HUES6 (cell line): ENCODE results near the gene RADIL.

Experiments used
- H3K27ac ChIP-seq: 2 replicates; pipeline ENCODE4 v1.7.0; 2013; ENCODE audit warnings: low read depth, mild to moderate bottlenecking, low read length, inconsistent platforms
- H3K27me3 ChIP-seq: 2 replicates; pipeline ENCODE4 v1.6.1; 2013; ENCODE audit warnings: low read length; ENCODE audit not compliant: control insufficient read depth, insufficient read depth
- H3K36me3 ChIP-seq: 2 replicates; pipeline ENCODE4 v1.6.1; 2013; ENCODE audit warnings: low read length; ENCODE audit not compliant: control insufficient read depth, insufficient read depth
- H3K4me1 ChIP-seq: 2 replicates; pipeline ENCODE4 v1.6.1; 2013; ENCODE audit warnings: low read length; ENCODE audit not compliant: control insufficient read depth, insufficient read depth
- H3K4me3 ChIP-seq: 2 replicates; pipeline ENCODE4 v1.5.1; 2013; ENCODE audit warnings: low read depth, low read length
- H3K9ac ChIP-seq: one replicate; pipeline ENCODE4 v1.6.1; 2013; ENCODE audit warnings: mild to moderate bottlenecking, low read length
- H3K9me3 ChIP-seq: 2 replicates; pipeline ENCODE4 v1.6.1; 2013; ENCODE audit warnings: low read depth, low read length; ENCODE audit not compliant: control insufficient read depth, insufficient read depth

Gene RADIL

GRCh38 chr7:4830176-4830575 lies 53.3 kb downstream of the RADIL start:
- Histone ChIP-seq H3K9ac (no peak overlapping the region), H3K27ac (no peak overlapping the region)

DNA sequence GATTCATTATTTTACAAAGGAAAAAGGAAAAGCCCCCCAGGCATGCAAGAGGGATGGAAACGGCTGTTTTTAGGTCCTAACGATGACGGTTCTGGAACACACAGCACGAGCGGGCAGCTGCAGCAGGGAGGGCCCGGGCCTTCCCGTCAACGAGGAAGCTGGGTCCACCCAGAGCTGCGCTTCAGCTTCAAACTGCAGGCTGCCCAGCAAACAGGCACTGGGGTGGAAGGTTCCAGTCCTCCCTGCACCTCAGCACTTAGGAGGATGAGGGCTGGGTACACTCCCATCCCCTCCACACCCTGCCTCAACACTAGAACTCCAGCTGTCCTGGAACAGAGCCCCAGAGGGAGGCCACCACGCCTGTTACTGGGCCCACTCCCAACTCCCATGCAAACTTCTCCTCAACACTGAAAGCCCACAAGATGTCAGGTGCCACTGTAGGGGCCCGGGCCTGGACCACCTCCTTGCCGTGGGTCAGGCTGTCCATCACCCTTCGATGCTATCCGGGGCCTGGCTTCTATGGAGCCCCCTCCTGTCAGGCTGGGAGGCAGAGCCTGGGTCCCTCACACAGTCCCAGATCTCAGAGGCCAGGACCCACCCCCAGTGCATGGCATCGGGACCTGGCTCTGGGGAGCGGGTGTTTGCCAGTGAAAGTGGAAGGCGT lies 54.7 kb downstream of the RADIL start:
- Histone ChIP-seq H3K4me1 (no peaks in the 10 kb centered on the region), H3K27me3 (no peaks in the 10 kb centered on the region), H3K4me3 (no peak overlapping the region), H3K36me3 (no peaks in the 10 kb centered on the region), H3K9me3 (no peaks in the 10 kb centered on the region), H3K27ac (no peak overlapping the region), H3K9ac (no peak overlapping the region)

More at GRCh38 chr7:4830176-4830575, 53.3 kb downstream of the RADIL start:
- H3K4me1 ChIP-seq, result no peaks in the 10 kb centered on the region
- no peaks in the 10 kb centered on the region for H3K9me3 ChIP-seq
- no peak overlapping the region for H3K4me3 ChIP-seq
- no peaks in the 10 kb centered on the region for H3K36me3 ChIP-seq
- no peaks in the 10 kb centered on the region for H3K27me3 ChIP-seq

GRCh38 chr7:4825081-4825480 lies 58.4 kb downstream of the RADIL start:
- Histone ChIP-seq H3K27me3 (no peaks in the 10 kb centered on the region), H3K4me1 (no peaks in the 10 kb centered on the region), H3K27ac (no peak overlapping the region), H3K4me3 (no peak overlapping the region), H3K9ac (no peak overlapping the region), H3K36me3 (no peaks in the 10 kb centered on the region), H3K9me3 (no peaks in the 10 kb centered on the region)

- no peaks in the 10 kb centered on the region for H3K9me3 ChIP-seq
- no peaks in the 10 kb centered on the region for H3K27me3 ChIP-seq
- H3K9ac ChIP-seq, result no peak overlapping the region
- H3K27ac ChIP-seq, result no peak overlapping the region
- H3K36me3 ChIP-seq, result no peaks in the 10 kb centered on the region
- H3K4me3 ChIP-seq, result no peak overlapping the region
- no peaks in the 10 kb centered on the region for H3K4me1 ChIP-seq
Observed at GRCh38 chr7:4824120-4824775, 59.3 kb downstream of the RADIL start.

- Histone ChIP-seq H3K27ac (no peak overlapping the region), H3K9ac (no peak overlapping the region), H3K36me3 (no peaks in the 10 kb centered on the region), H3K27me3 (no peaks in the 10 kb centered on the region), H3K4me1 (no peaks in the 10 kb centered on the region), H3K9me3 (no peaks in the 10 kb centered on the region), H3K4me3 (no peak overlapping the region)
Observed at GRCh38 chr7:4823441-4824119, 59.9 kb downstream of the RADIL start.

- Histone ChIP-seq H3K27me3 (no peaks in the 10 kb centered on the region), H3K4me1 (no peaks in the 10 kb centered on the region)
Observed at GRCh38 chr7:4822677-4823076, 60.8 kb downstream of the RADIL start.

DNA sequence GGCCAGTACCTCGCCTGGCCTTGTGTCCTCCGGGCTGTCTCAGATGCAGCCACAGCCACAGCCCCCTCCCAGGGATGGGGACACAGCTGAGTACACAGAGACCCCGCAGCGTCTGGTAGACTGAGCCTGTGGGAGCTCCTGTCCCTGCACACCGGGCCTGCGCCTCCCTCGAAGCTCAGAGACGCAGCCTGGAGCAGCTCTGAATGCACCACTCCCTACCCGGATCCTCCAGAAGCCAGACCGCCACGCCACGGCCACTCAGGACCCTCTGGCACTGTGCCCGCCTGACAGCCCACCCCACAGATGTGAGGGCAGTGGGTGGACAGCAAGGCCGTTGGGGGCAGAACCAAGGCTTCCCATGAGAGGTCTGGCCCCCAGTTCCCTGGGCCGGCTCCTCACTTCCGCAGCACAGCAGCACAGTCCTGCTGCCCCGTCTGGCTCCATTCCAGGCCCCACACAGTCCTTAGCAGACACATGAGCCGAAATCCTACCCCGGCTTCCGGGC lies 62.5 kb downstream of the RADIL start:
- H3K4me1 ChIP-seq, result no peaks in the 10 kb centered on the region
- no peak overlapping the region for H3K9ac ChIP-seq

More at GRCh38 chr7:4822677-4823076, 60.8 kb downstream of the RADIL start:
- Histone ChIP-seq H3K9me3 (no peaks in the 10 kb centered on the region), H3K9ac (no peak overlapping the region), H3K27ac (no peak overlapping the region), H3K4me3 (no peak overlapping the region), H3K36me3 (no peaks in the 10 kb centered on the region)

GRCh38 chr7:4820405-4820966 lies 63.0 kb downstream of the RADIL start:
- Histone ChIP-seq H3K27ac (no peak overlapping the region), H3K27me3 (no peaks in the 10 kb centered on the region), H3K9ac (no peak overlapping the region), H3K36me3 (no peaks in the 10 kb centered on the region), H3K4me3 (no peak overlapping the region), H3K4me1 (no peaks in the 10 kb centered on the region), H3K9me3 (no peaks in the 10 kb centered on the region)

More for the DNA sequence above, 62.5 kb downstream of the RADIL start:
- Histone ChIP-seq H3K36me3 (no peaks in the 10 kb centered on the region), H3K27me3 (no peaks in the 10 kb centered on the region), H3K9me3 (no peaks in the 10 kb centered on the region), H3K4me3 (no peak overlapping the region), H3K27ac (no peak overlapping the region)

DNA sequence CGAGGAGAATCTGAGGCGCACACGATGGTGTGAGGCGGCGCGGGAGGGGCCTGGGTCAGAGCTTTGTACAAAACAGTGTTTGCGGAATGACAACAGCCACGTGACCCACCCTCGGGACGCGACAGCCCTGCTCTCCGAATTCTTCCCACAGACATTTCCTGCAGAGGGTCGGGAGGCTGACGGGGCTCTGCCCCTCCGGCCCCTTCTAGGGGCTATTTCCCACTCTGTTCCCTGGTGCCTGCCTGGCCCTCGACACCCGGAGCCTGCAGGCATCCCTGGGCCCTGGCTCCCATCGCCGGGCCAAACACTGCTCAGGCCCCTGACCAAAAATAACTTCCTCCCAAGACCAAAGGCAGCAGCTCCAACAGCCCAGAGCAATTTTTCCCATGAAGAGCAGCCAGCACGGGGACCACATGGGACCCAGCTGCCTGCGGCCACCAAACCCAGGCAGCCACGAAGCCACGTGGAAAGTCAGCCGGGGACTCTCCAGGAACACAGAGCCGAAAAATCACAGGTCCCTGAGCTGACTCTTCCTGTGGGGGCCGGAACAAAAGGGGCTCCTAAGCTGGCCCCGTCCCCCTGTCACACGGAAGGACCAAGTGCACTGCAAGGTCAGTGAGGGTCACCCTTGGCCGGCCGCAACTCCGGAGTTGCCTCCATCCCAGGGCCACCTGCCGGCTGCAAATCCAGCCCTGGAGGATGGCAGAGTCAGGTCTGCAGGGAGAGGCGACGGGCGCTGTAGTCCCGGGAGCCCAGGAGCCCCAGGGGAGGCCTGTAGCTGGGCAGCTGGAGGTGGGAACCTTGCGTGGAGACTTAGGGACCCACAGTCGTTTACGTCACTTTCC lies 63.7 kb downstream of the RADIL start:
- H3K36me3 ChIP-seq, result no peaks in the 10 kb centered on the region
- H3K27me3 ChIP-seq, result no peaks in the 10 kb centered on the region
- H3K9ac ChIP-seq, result no peak overlapping the region
- no peaks in the 10 kb centered on the region for H3K4me1 ChIP-seq
- no peak overlapping the region for H3K27ac ChIP-seq
- no peaks in the 10 kb centered on the region for H3K9me3 ChIP-seq
- H3K4me3 ChIP-seq, result no peak overlapping the region

GRCh38 chr7:4818000-4818794 lies 65.3 kb downstream of the RADIL start:
- H3K27me3 ChIP-seq, result no peaks in the 10 kb centered on the region
- no peak overlapping the region for H3K9ac ChIP-seq
- no peaks in the 10 kb centered on the region for H3K4me1 ChIP-seq
- no peaks in the 10 kb centered on the region for H3K9me3 ChIP-seq
- H3K4me3 ChIP-seq, result no peak overlapping the region
- H3K27ac ChIP-seq, result no peak overlapping the region
- no peaks in the 10 kb centered on the region for H3K36me3 ChIP-seq
